Endothelial cell of umbilical vein (primary cell): Measurements from ENCODE around the gene NEAT1. TPM values are rescaled to one million over a fixed set of nuclear protein-coding genes. Genes with fewer than 3 reads are reported as not detected.

ENCODE experiments used
- BruUV-seq: library from RNA; stranded (reverse); fragments of 400-500 nt; replicated peaks from 2 replicates; lab custom pipeline; 2021; lab: Mats Ljungman, UMichigan
- CTCF ChIA-PET: fragments of 300-600, 350-600 bp; sonication (Branson Sonifier 250); formaldehyde crosslinking; loops from one replicate; lab custom pipeline; 2021; ENCODE audit warnings: antibody characterized with exemption, inconsistent platforms; lab: Charles Lee
- POLR2A ChIA-PET: fragments of 300-600, 350-600 bp; sonication (Branson Sonifier 250); formaldehyde crosslinking; loops from one replicate; lab custom pipeline; 2021; ENCODE audit warnings: antibody characterized with exemption, inconsistent platforms; lab: Charles Lee
- DNase-seq: peaks from one replicate; pipeline ENCODE4 v3.0.0-alpha.2; 2011; ENCODE audit warnings: low read depth, low spot score
- FAIRE-seq: peaks from 2 replicates; lab custom pipeline; 2011; peaks lifted over from hg19 to GRCh38; lab: Jason Lieb, UNC
- H2AFZ ChIP-seq: 2 replicates; pipeline ENCODE4 v1.6.0; 2012; ENCODE audit warnings: low read depth, low read length, control low read depth, inconsistent platforms
- H3K27ac ChIP-seq: 2 replicates; pipeline ENCODE4 v1.5.1; 2011; ENCODE audit warnings: low read depth, mild to moderate bottlenecking, control low read depth, low read length, moderate library complexity; ENCODE audit not compliant: insufficient read depth
- H3K27me3 ChIP-seq, 2 experiments: 2 replicates each; pipeline versions ENCODE4 v1.6.0 to v1.6.1; 2011; ENCODE audit warnings: low read length in 2 of 2, mixed read lengths in 1 of 2; ENCODE audit not compliant: control insufficient read depth in 2 of 2, insufficient read depth in 2 of 2
- H3K36me3 ChIP-seq, 2 experiments: 2 replicates in 1 of 2; 3 replicates in 1 of 2; pipeline ENCODE4 v1.5.1; 2011; ENCODE audit warnings: low read length in 2 of 2, mild to moderate bottlenecking in 1 of 2, moderate library complexity in 1 of 2; ENCODE audit not compliant: control insufficient read depth in 2 of 2, insufficient read depth in 2 of 2; ENCODE audit errors: extremely low read depth in 1 of 2
- H3K4me1 ChIP-seq: 3 replicates; pipeline ENCODE4 v1.5.1; 2011; ENCODE audit warnings: mild to moderate bottlenecking, low read length; ENCODE audit not compliant: control insufficient read depth, insufficient read depth; ENCODE audit errors: extremely low read depth
- H3K4me2 ChIP-seq: 2 replicates; pipeline ENCODE4 v1.6.1; 2011; ENCODE audit warnings: low read length, control low read depth, mixed read lengths; ENCODE audit not compliant: insufficient read depth
- H3K4me3 ChIP-seq, 3 experiments: fragments of 200-600 bp in 1 of 3; sonication (generic), shearing (Covaris generic) in 1 of 3; replicated peaks in 1 of 3; 2 replicates each; pipeline ENCODE4 v1.5.1; 2011 to 2016; ENCODE audit warnings: control low read depth in 3 of 3, low read length in 3 of 3, mild to moderate bottlenecking in 2 of 3, inconsistent platforms in 1 of 3, low read depth in 1 of 3, moderate library complexity in 1 of 3; ENCODE audit not compliant: insufficient read depth in 1 of 3
- H3K79me2 ChIP-seq: 2 replicates; pipeline ENCODE4 v1.6.0; 2012; ENCODE audit warnings: low read length, inconsistent platforms; ENCODE audit not compliant: control insufficient read depth, insufficient read depth
- H3K9ac ChIP-seq: replicated peaks from 2 replicates; pipeline ENCODE3; 2011; ENCODE audit warnings: low read length, control low read depth; ENCODE audit not compliant: insufficient read depth; ENCODE audit errors: extremely low read depth
- H3K9me1 ChIP-seq: replicated peaks from 3 replicates; pipeline ENCODE4 v1.6.0; 2011; ENCODE audit warnings: mild to moderate bottlenecking, low read length; ENCODE audit not compliant: control insufficient read depth, insufficient read depth; ENCODE audit errors: extremely low read depth
- H3K9me3 ChIP-seq: replicated peaks from 2 replicates; pipeline ENCODE4 v1.5.1; 2012; ENCODE audit warnings: low read length, inconsistent platforms; ENCODE audit not compliant: control insufficient read depth, insufficient read depth
- H4K20me1 ChIP-seq: replicated peaks from 2 replicates; pipeline ENCODE3; 2011; ENCODE audit warnings: mild to moderate bottlenecking, low read length; ENCODE audit not compliant: control insufficient read depth, insufficient read depth; ENCODE audit errors: extremely low read depth
- EZH2 ChIP-seq: IDR thresholded peaks from 2 replicates; pipeline ENCODE4 v1.6.1; 2012; ENCODE audit warnings: borderline replicate concordance, low read depth, mild to moderate bottlenecking, moderate library complexity, low read length, inconsistent platforms; ENCODE audit not compliant: severe bottlenecking
- FOS ChIP-seq: IDR thresholded peaks from 2 replicates; pipeline ENCODE4 v1.6.1; 2011; ENCODE audit warnings: mild to moderate bottlenecking, low read length, moderate library complexity, borderline replicate concordance; ENCODE audit not compliant: insufficient read depth
- GATA2 ChIP-seq: IDR thresholded peaks from 2 replicates; pipeline ENCODE4 v1.7.0; 2011; ENCODE audit warnings: low read depth, mild to moderate bottlenecking, moderate library complexity, mixed read lengths, low read length; ENCODE audit not compliant: insufficient read length, insufficient read depth
- JUN ChIP-seq: IDR thresholded peaks from 2 replicates; pipeline ENCODE4 v1.6.1; 2011; ENCODE audit warnings: borderline replicate concordance, low read depth; ENCODE audit not compliant: insufficient read length, insufficient read depth
- MYC ChIP-seq: IDR thresholded peaks from one replicate; pipeline ENCODE4 v1.6.1; 2011; ENCODE audit warnings: mild to moderate bottlenecking, low read depth, low read length
- POLR2A ChIP-seq: IDR thresholded peaks from 2 replicates; pipeline ENCODE4 v1.6.1; 2012; ENCODE audit warnings: low read depth, mild to moderate bottlenecking, control low read depth, low read length
- POLR2AphosphoS5 ChIP-seq: IDR thresholded peaks from 2 replicates; pipeline ENCODE4 v1.6.1; 2012; ENCODE audit warnings: low read depth, mild to moderate bottlenecking, control low read depth, low read length, moderate library complexity; ENCODE audit not compliant: insufficient read depth
- dilution Hi-C: fragments of 300-500 bp; cut with MboI; formaldehyde crosslinking; loops from one replicate; pipeline ENCODE4 v1.15.0; 2019; ENCODE audit warnings: low sequenced_read_pairs; ENCODE audit not compliant: extremely low pct_ligation_motif_present
- intact Hi-C: fragments of 100-400 bp; cut with micrococcal nuclease; formaldehyde crosslinking; loops from one replicate; pipeline ENCODE4 v1.10.0; 2022
- polyA plus RNA-seq, 4 experiments: library from polyadenylated mRNA; depleted of rRNA in 3 of 4; stranded (reverse) in 3 of 4; unstranded in 1 of 4; fragments of >200 nt; gene quantifications; 2 replicates each; pipeline versions ENCODE4 v1.2.1 to v1.2.3, GENCODE V29; 2011 to 2012; ENCODE audit warnings: missing spikeins in 1 of 4
- total RNA-seq: library from RNA; stranded (reverse); gene quantifications from 2 replicates; pipeline ENCODE4 v1.2.3, GENCODE V29; 2021
- TF ChIP-seq, protein P1 (sequence below): IDR thresholded peaks from 2 replicates; pipeline ENCODE4 v1.6.1; 2011; ENCODE audit not compliant: insufficient read depth, insufficient read length
- TF ChIP-seq, protein P2 (sequence below), 2 donors: IDR thresholded peaks; 1 replicate in 1 of 2; 2 replicates in 1 of 2; pipeline ENCODE4 v1.5.1; 2011; ENCODE audit warnings: low read length in 2 of 2, mild to moderate bottlenecking in 2 of 2, moderate library complexity in 2 of 2, control low read depth in 1 of 2, inconsistent platforms in 1 of 2, low read depth in 1 of 2; ENCODE audit not compliant: insufficient read depth in 1 of 2; ENCODE audit errors: extremely low read depth in 1 of 2

The NEAT1 gene
- total and polyA plus RNA-seq, 2 donors (not counting 3 experiments of a cell fraction or from before 2014, with no cell fraction given), result 34.4 to 957 TPM

DNA sequence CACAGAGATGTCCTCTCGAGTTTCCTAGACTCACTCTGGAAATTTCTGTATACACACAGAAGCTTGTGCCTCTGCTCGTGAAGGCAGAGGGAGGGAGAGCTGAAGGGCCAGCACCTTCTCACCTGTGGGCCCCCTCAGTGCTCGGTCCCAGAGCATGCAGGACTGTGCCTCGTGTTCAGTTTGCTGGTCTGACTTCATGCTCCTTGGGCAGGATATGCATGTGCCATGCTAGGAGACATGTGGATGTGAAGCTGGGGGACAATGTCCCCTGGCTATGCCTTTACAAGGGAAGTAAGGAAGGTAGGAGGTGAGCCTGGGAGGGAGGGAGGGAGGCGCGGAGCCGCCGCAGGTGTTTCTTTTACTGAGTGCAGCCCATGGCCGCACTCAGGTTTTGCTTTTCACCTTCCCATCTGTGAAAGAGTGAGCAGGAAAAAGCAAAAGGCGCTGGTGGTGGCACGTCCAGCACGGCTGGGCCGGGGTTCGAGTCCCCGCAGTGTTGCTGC, 22.6 kb downstream of the NEAT1 start:
- dilution Hi-C loops (no loop called here), intact Hi-C loops (no loop called here)
- Histone ChIP-seq H3K4me1 (no peaks in the 10 kb centered on the region), H3K9me1 (no peaks in the 10 kb centered on the region), H3K9ac (no peak overlapping the region), H3K4me3 (no peak overlapping the region), H3K79me2 (peaks cover 24% of the 10 kb centered on the region), H3K36me3 (peaks cover 5 to 10% of the 10 kb centered on the region in 2 experiments), H3K27ac (no peak overlapping the region), H2AFZ (no peak overlapping the region), H3K4me2 (no peak overlapping the region), H4K20me1 (no peaks in the 10 kb centered on the region), H3K27me3 (no peaks in the 10 kb centered on the region), H3K9me3 (no peaks in the 10 kb centered on the region)
- ChIA-PET CTCF (interaction anchor here (1.0 to 2.6 kb wide), 5 partner anchors 23 to 65 kb away, joined by 3 to 15 read pairs (median 4); partner anchors contain the start of gene MALAT1), POLR2A (interaction anchor here (0.5 to 6.9 kb wide), 5 partner anchors 13 to 122 kb away, joined by 3 to 70 read pairs (median 3); partner anchors contain the start of gene MALAT1)
- no peak for TF ChIP-seq EZH2
- no peak for TF ChIP-seq JUN
- TF ChIP-seq, protein P1, sequence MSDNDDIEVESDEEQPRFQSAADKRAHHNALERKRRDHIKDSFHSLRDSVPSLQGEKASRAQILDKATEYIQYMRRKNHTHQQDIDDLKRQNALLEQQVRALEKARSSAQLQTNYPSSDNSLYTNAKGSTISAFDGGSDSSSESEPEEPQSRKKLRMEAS, result no peak
- peak; percentile 70 for TF ChIP-seq POLR2A
- no peak for TF ChIP-seq FOS
- TF ChIP-seq GATA2, result no peak
- TF ChIP-seq MYC, result no peak
- TF ChIP-seq POLR2AphosphoS5, result peak; percentile 43
- TF ChIP-seq, protein P2, sequence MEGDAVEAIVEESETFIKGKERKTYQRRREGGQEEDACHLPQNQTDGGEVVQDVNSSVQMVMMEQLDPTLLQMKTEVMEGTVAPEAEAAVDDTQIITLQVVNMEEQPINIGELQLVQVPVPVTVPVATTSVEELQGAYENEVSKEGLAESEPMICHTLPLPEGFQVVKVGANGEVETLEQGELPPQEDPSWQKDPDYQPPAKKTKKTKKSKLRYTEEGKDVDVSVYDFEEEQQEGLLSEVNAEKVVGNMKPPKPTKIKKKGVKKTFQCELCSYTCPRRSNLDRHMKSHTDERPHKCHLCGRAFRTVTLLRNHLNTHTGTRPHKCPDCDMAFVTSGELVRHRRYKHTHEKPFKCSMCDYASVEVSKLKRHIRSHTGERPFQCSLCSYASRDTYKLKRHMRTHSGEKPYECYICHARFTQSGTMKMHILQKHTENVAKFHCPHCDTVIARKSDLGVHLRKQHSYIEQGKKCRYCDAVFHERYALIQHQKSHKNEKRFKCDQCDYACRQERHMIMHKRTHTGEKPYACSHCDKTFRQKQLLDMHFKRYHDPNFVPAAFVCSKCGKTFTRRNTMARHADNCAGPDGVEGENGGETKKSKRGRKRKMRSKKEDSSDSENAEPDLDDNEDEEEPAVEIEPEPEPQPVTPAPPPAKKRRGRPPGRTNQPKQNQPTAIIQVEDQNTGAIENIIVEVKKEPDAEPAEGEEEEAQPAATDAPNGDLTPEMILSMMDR (IDR thresholded peaks at IDR 0.05; ENCODE audit: extremely low read depth in 1 of 2, insufficient read depth in 1 of 2, low read depth in 1 of 2, low read length in 2 of 2), result no peak
- FAIRE-seq (no peak), DNase-seq (peak; percentile 56)
- no TSS peak for BruUV-seq
